Testis (tissue), 3 donors: ENCODE measurements around the gene CALM3. TPM values are rescaled to one million over a fixed set of nuclear protein-coding genes. Genes with fewer than 3 reads are reported as not detected.

Experiments used
- DNase-seq: peaks from one replicate; pipeline ENCODE4 v3.0.0-alpha.2; 2019
- H3K27ac ChIP-seq, 2 donors: fragments of 200-600 bp; sonication (generic); one replicate each; pipeline ENCODE4 v1.5.1; 2019
- H3K27me3 ChIP-seq: fragments of 200-600 bp; sonication (generic); one replicate; pipeline ENCODE4 v1.5.1; 2019
- H3K36me3 ChIP-seq: fragments of 200-600 bp; sonication (generic); one replicate; pipeline ENCODE4 v1.5.1; 2017; ENCODE audit warnings: low read depth; ENCODE audit errors: missing control alignments
- H3K4me1 ChIP-seq: fragments of 200-600 bp; sonication (generic); one replicate; pipeline ENCODE4 v1.5.1; 2019
- H3K4me3 ChIP-seq, 2 donors: fragments of 200-600 bp; sonication (generic); one replicate each; pipeline ENCODE4 v1.5.1; 2017 to 2019
- H3K9me3 ChIP-seq: fragments of 200-600 bp; sonication (generic); one replicate; pipeline ENCODE4 v1.5.1; 2017
- POLR2A ChIP-seq: fragments of 450-650 bp; IDR thresholded peaks from one replicate; pipeline ENCODE4 v1.6.1; 2017; ENCODE audit warnings: antibody characterized with exemption, mild to moderate bottlenecking, moderate library complexity
- WGBS, 2 donors: methylation state at CpG; one replicate each; pipeline ENCODE4 v1.1.5; 2018; 5-methylcytosine and 5-hydroxymethylcytosine counted together
- intact Hi-C: fragments of 100-400 bp; cut with DNase I; formaldehyde crosslinking; loops from one replicate; pipeline ENCODE4 v1.15.1; 2023; ENCODE audit warnings: low total_unique reads
- polyA plus RNA-seq: library from polyadenylated mRNA; stranded (reverse); fragments of 350-450 nt; fragmentation: Illumina TruSeq; extraction: RNeasy Lipid Tissue Mini Kit (QIAGEN cat#74804); gene quantifications from one replicate; pipeline ENCODE4 v1.2.3, GENCODE V29; 2014; ENCODE audit warnings: low read depth, low replicate concordance; ENCODE audit not compliant: insufficient read depth
- total RNA-seq, 2 donors: library from RNA; depleted of rRNA; stranded (reverse); fragments of >200 nt; gene quantifications; one replicate each; pipeline ENCODE4 v1.2.3, GENCODE V29; 2016
- TF ChIP-seq, protein P1 (sequence below), 3 experiments: fragments of 450-650 bp in 2 of 3; fragments of 200-600 bp in 1 of 3; sonication (generic) in 1 of 3; IDR thresholded peaks; one replicate each; pipeline ENCODE4 v1.5.1; 2016 to 2019; ENCODE audit warnings: antibody characterized with exemption in 3 of 3, mild to moderate bottlenecking in 2 of 3, moderate library complexity in 1 of 3

The CALM3 gene
- total and polyA plus RNA-seq, 3 donors from 2014 or later: 357 to 889 (median 380) TPM

DNA sequence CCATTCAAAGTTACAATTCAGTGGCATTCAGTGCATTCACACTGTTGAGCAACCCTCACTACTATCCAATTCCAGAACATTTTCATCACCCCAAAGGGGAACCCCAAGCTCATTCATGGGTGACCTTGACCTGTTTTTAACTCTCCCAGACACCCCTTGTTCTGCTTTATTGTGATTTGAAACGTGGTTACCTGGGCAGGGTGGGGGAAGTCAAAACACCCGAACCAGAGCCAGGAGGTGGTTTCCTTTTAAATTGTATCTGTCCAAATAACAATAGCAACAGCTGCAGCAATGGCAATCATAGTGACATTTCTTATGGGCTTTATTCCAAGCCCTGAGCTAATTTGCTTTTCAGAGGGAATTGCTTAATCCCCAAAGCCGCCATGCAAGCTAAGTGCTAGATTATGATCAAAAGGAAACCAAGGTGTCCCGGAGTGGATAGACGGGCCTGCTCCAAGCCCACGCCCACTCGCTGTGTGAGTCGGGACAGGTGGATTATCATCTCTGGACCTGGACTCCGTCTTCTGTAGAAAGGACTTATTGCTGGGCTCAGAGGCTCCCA lies 17.6 kb downstream of the CALM3 start:
- H3K9me3 ChIP-seq: no peaks in the 10 kb centered on the region
- no peak overlapping the region for H3K27ac ChIP-seq
- no peaks in the 10 kb centered on the region for H3K27me3 ChIP-seq
- no peaks in the 10 kb centered on the region for H3K4me1 ChIP-seq
- intact Hi-C loops: no loop called here
- H3K36me3 ChIP-seq: no peaks in the 10 kb centered on the region
- no peak overlapping the region for H3K4me3 ChIP-seq
- no peak for DNase-seq
- WGBS, 2 donors: 71 to 75% methylated on average over 9 of the region's 9 CpGs
- TF ChIP-seq POLR2A: no peak
- TF ChIP-seq, protein P1, sequence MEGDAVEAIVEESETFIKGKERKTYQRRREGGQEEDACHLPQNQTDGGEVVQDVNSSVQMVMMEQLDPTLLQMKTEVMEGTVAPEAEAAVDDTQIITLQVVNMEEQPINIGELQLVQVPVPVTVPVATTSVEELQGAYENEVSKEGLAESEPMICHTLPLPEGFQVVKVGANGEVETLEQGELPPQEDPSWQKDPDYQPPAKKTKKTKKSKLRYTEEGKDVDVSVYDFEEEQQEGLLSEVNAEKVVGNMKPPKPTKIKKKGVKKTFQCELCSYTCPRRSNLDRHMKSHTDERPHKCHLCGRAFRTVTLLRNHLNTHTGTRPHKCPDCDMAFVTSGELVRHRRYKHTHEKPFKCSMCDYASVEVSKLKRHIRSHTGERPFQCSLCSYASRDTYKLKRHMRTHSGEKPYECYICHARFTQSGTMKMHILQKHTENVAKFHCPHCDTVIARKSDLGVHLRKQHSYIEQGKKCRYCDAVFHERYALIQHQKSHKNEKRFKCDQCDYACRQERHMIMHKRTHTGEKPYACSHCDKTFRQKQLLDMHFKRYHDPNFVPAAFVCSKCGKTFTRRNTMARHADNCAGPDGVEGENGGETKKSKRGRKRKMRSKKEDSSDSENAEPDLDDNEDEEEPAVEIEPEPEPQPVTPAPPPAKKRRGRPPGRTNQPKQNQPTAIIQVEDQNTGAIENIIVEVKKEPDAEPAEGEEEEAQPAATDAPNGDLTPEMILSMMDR (IDR thresholded peaks at IDR 0.05): no peak

DNA sequence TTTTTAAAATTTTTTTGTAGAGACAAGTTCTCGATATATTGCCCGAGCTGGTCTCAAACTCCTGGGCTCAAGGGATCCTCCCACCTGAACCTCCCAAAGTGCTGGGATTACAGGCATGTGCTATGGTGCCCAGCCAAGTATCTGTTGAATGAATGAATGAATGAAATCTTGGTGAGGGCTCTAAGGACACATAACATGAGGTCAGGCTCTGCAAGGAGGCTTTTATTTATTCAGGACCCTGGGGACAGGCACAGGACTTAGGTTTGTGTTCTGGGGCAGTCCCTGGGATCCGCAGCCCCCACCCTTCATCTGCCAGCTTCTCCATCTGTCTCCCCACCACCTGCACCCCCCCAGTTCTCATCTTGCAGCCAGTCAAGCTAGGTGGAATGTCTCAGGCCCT lies 19.1 kb downstream of the CALM3 start:
- intact Hi-C loops: no loop called here
- WGBS, 2 donors: 85 to 86% methylated on average over 3 of the region's 3 CpGs
- H3K4me1 ChIP-seq: no peaks in the 10 kb centered on the region

DNA sequence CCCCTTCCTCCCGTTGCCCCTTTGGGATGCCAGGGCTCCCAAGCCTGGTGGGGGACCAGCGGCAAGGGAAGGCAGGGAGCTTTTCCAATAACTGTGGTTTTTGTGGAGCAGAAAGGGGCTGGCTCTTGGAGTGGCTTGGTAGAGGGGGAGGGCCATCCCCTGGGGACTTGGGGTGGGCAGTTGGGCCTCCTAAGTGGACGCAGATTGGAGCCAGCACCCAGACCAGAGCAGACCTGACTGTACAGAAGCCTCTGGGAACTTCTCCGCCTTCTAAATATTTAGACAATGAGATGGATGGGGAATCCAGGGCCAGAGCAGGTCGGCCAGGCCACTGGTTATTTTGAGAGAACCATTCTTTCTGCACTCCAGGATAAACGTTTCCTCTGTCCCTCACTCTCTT lies 19.6 kb downstream of the CALM3 start:
- no peak overlapping the region for H3K4me3 ChIP-seq
- no peaks in the 10 kb centered on the region for H3K36me3 ChIP-seq
- peaks cover under 1% of the 10 kb centered on the region for H3K4me1 ChIP-seq
- 54 to 66% methylated on average over 5 to 6 of the region's 6 CpGs for WGBS, 2 donors
- no peak overlapping the region for H3K27ac ChIP-seq
- TF ChIP-seq POLR2A: no peak
- TF ChIP-seq, protein P1 (IDR thresholded peaks at IDR 0.05): no peak
- H3K27me3 ChIP-seq: no peaks in the 10 kb centered on the region
- no peak for DNase-seq
- no peaks in the 10 kb centered on the region for H3K9me3 ChIP-seq
- intact Hi-C loops: no loop called here

More for the DNA sequence above, 19.1 kb downstream of the CALM3 start:
- H3K9me3 ChIP-seq: no peaks in the 10 kb centered on the region
- DNase-seq: no peak
- H3K27me3 ChIP-seq: no peaks in the 10 kb centered on the region
- H3K4me3 ChIP-seq: no peak overlapping the region
- no peaks in the 10 kb centered on the region for H3K36me3 ChIP-seq
- TF ChIP-seq, protein P1 (IDR thresholded peaks at IDR 0.05): no peak
- no peak for TF ChIP-seq POLR2A
- no peak overlapping the region for H3K27ac ChIP-seq

DNA sequence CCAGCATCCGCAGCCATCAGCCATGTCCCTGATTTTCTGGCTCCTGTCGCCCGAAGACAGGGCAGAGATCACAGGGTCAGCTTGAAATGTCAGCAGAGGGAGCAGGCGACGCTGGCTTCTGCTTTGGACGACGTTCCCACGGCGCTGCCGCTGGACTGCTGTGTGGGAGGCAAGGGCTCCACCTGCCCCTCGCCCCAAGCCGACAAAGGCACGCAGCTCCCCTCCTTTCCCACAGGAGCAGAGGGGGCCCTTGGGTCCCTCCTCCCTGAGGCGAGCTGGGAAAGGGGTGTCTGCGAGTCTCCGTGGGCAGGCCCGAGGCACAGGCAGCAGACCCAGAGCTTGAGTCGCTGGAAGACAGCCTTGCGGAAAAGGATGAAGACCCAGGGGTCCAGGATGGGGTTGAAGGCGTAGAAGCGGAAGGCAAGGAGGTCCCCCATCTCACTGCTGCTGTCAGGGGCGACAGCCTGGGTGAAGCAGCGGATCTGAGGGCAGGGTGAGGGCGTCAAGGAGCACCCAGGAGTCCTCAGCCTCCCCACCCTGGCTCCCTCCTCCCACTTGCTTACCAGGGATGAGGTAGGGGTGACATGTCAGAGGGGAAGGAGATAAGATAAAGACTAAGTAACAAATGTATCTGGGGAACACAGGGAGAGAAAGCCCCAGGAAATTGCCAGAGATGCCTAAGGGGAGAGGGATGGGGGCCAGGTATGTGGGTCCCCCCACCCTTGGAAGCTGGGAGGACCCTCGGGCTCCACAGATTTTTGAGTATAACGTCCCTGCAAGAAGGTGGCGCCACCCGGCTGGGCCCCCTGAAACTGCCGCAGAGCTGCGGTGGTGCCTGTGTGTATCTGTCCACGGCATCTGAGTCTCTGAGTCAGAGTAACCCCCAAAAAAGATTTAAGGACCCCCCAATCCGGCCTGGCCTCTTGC lies 20.3 kb downstream of the CALM3 start:
- Histone ChIP-seq H3K27ac (no peak overlapping the region), H3K4me1 (peaks cover 4% of the 10 kb centered on the region), H3K36me3 (no peaks in the 10 kb centered on the region), H3K9me3 (no peaks in the 10 kb centered on the region), H3K4me3 (no peak overlapping the region), H3K27me3 (no peaks in the 10 kb centered on the region)
- 58 to 76% methylated on average over 19 to 32 of the region's 32 CpGs for WGBS, 2 donors
- intact Hi-C loops: no loop called here
- TF ChIP-seq, protein P1 (IDR thresholded peaks at IDR 0.05): no peak
- DNase-seq: no peak
